ENCODE results near the gene COPS7A.
"Not testable (repeated sequence)": the region's sequence is repeated elsewhere in the genome, so short reads cannot be mapped to it uniquely, and the experiment has no call there.

COPS7A gene

DNA sequence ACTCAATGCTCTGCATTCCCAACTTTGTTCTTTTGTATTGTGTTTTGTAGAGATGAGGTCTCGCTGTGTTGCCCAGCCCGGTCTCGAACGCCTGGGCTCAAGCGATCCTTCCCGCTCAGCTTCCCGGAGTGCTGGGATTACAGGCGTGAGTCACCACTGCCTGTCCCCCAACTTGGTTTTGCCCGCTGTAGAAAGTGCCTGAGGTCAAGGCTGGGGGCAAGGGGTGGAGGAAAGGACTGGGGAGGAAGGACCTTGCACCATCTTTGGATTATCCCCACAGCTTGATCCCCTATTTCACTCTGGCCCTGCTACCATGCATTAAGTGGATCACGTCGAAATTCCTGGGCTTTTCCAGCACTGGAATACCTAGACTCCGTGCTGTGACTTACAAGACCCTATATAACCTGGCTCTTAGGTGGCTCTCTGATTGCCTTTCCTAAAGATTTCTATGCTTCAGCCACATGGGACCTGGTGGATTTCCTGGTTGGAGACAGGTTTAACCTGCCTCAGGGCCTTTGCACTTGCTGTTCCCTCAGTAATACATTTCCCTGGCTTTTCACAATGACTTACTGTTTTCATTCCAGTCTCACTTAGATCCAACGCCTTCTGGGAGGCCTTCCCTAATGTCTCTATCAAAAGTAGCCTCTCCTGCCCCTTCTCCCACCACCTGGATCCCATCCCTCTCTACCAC, 22.6 kb upstream of the COPS7A start:
- no peak for DNase-seq (ENCODE audit: low spot score)

- DNase-seq (ENCODE audit: low spot score), result no peak
Measured at GRCh38 chr12:6703631-6704030, 20.2 kb upstream of the COPS7A start.

- DNase-seq (ENCODE audit: low spot score), result not testable (repeated sequence)
Measured at GRCh38 chr12:6708351-6708750, 15.5 kb upstream of the COPS7A start.

GRCh38 chr12:6708960-6709394, 14.9 kb upstream of the COPS7A start:
- DNase-seq (ENCODE audit: low spot score), result no peak

GRCh38 chr12:6716031-6716873, 7.6 kb upstream of the COPS7A start:
- DNase-seq (ENCODE audit: low spot score), result not testable (repeated sequence)

GRCh38 chr12:6716874-6717437, 6.9 kb upstream of the COPS7A start:
- DNase-seq (ENCODE audit: low spot score), result no peak

GRCh38 chr12:6722863-6723262, 983 bp upstream of the COPS7A start:
- no peak for DNase-seq (ENCODE audit: low spot score)

GRCh38 chr12:6724409-6724797, 557 bp downstream of the COPS7A start:
- DNase-seq (ENCODE audit: low spot score), result no peak

DNA sequence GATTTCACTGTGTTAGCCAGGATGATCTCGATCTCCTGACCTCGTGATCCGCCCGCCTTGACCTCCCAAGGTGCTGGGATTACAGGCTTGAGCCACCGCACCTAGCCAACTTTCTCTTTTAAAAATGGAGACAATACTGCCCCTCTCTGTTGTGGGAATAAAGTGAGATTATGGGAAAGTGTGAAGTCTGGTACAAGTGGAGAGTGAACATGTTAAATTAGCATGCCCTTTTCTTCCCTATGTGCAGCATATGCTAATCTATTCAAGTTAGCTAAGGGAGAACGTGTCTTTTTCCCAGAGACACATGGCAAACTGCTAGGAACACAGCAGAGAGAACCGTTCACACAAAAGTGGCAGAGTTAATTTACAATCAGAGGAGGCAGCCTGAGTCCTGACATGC, 1.5 kb downstream of the COPS7A start:
- no peak for DNase-seq (ENCODE audit: low spot score)

DNA sequence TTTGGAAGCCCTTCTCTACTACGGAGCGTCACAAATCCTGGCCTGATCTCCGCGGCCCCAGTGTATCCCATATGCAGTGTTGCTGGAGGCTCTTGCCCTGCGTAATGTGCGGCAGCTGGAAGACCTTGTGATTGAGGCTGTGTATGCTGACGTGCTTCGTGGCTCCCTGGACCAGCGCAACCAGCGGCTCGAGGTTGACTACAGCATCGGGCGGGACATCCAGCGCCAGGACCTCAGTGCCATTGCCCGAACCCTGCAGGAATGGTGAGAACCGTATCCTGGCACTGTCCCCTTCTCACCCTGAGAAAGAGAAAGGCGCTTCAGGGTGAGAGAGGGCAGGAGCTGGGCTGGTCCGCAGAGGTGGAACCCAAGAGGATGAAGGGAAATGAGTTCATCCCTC, 5.3 kb downstream of the COPS7A start:
- no peak for DNase-seq (ENCODE audit: low spot score)

DNA sequence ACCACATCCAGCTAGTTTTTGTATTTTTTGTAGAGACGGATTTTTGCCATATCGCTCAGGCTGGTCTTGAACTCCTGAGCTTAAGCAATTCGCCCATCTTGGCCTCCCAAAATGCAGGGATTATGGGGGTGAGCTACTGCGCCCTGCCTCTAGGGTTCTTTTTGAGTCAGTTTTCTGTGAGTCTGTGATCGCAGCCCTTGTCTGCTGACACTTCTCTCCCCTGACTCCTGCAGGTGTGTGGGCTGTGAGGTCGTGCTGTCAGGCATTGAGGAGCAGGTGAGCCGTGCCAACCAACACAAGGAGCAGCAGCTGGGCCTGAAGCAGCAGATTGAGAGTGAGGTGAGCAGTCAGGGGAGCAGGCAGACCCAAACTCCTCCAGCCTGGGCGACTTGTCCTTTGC, 6.3 kb downstream of the COPS7A start:
- DNase-seq (ENCODE audit: low spot score), result no peak

- no peak for DNase-seq (ENCODE audit: low spot score)
Measured at GRCh38 chr12:6734506-6735387, 10.9 kb downstream of the COPS7A start.

- peak; percentile 79 for DNase-seq (ENCODE audit: low spot score)
Measured at GRCh38 chr12:6735448-6736191, 11.8 kb downstream of the COPS7A start.

DNA sequence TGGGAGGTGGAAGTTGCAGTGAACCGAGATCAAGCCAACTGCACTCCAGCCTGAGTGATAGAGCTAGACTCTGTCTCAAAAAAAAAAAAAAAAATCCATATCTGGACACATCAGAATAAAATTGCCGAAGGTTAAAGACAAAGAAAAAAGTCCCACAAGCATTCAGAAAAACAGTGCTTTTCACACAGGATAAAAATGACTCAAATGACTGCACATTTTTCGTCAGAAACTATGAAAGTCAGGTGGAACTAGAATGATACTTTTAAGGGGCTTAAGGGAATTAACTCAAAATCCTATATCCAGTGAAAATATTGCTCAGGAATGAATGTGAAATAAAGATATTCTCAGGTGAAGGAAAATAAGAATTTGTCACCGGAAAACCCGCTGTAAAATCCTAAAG, 12.9 kb downstream of the COPS7A start:
- no peak for DNase-seq (ENCODE audit: low spot score)

DNA sequence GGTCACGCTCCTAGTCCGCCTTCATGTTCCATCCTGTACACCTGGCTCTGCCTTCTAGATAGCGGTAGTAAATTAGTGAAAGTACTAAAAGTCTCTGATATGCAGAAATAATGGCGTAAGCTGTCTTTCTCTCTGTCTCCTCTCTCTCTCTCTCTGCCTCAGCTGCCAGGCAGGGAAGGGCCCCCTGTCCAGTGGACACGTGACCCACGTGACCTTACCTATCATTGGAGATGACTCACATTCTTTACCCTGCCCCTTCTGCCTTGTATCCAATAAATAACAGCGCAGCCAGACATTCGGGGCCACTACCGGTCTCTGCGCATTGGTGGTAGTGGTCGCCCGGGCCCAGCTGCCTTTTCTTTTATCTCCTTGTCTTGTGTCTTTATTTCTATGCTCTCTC, 18.2 kb downstream of the COPS7A start:
- DNase-seq (ENCODE audit: low spot score), result not testable (repeated sequence)

GRCh38 chr12:6742834-6743233, 19.0 kb downstream of the COPS7A start:
- no peak for DNase-seq (ENCODE audit: low spot score)

- DNase-seq (ENCODE audit: low spot score), result not testable (repeated sequence)
Measured at GRCh38 chr12:6743300-6743699, 19.5 kb downstream of the COPS7A start.

GRCh38 chr12:6745741-6746525, 22.1 kb downstream of the COPS7A start:
- no peak for DNase-seq (ENCODE audit: low spot score)

- no peak for DNase-seq (ENCODE audit: low spot score)
Measured at GRCh38 chr12:6747216-6747615, 23.4 kb downstream of the COPS7A start.

DNA sequence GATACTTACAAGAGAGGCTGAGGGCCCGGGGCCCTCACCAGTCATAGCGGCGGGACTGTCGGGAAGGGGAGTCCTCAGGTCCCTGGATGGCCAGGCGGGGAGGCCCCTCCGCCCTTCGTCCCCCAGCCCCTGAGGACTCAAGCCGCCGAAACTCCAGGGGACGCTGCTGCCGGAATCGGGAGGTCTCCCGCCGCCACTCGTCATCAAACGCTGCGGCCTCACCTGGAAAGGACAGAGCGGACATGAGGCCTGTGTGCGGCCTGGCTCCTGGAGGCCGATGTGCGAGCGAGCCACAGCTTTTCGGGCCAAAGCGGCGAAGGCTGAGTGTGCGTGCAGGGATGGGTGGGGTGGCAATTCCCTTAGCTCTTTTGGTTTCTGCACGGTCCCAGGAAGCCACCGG, 24.9 kb downstream of the COPS7A start:
- DNase-seq (ENCODE audit: low spot score), result no peak

DNA sequence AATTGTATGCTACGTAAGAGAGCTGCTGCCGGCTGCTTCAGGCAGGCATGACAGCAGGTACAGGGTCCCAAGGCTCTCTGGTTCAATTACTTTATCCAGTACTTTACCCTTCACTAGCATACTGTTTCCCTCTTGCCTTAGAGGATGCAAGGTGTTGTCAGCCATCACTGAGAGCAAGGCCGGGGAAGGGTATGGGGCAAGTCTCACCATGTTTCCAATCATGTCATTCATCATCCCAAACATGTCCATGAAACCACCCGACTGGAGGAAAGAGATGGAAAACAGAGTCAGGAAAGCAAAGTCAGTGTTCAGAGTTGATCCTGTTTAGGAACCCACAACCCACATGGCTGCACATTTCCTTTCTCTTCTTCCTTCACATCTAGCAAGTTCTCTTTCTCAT, 26.7 kb downstream of the COPS7A start:
- no peak for DNase-seq (ENCODE audit: low spot score)
